GM13976 (cell line): Measurements from ENCODE around the gene MARK4.

Experiments used
- DNase-seq: peaks from one replicate; pipeline ENCODE4 v3.0.0; 2012; ENCODE audit warnings: low spot score
- in situ Hi-C: fragments of 300-500 bp; cut with MboI; formaldehyde crosslinking; loops from one replicate; pipeline ENCODE4 v1.12.0; 2022; ENCODE audit warnings: low sequenced_read_pairs, mixed read lengths, inconsistent platforms; ENCODE audit not compliant: unreplicated experiment
- TF ChIP-seq, protein P1 (sequence below): IDR thresholded peaks from 2 replicates; pipeline ENCODE4 v1.5.1; 2012; ENCODE audit warnings: borderline replicate concordance, mild to moderate bottlenecking; ENCODE audit not compliant: insufficient read depth; ENCODE audit errors: extremely low read depth, missing control alignments, control extremely low read depth

The MARK4 gene

DNA sequence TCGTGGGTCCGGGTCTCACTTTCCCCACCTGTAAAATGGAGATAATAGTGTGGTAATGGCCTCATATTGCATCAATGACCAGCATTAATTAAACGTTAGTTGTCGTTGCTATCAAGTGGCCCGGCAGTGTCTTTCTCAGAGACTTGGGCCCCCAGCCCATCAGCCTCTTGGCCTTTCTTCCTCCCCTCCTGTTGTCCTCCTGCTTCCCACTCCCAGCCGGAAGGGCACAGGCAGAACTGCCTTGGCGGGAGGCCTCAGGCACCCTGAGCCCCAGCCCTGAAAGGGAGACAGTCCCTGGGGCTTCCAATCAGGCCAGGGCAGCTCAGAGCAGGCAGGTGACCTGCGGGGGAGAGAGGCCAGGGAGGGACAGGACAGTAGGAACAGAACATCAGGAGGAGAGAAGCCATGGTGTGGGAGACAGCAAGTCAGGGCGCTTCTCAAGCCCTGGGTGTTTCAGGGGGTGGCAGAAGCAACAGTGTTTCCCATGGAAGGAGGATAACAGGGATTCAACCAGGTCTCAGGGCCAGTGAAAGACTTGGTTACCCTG is 4.6 kb downstream of the MARK4 start:
- no peak for DNase-seq
- in situ Hi-C loops: no loop called here
- TF ChIP-seq, protein P1, sequence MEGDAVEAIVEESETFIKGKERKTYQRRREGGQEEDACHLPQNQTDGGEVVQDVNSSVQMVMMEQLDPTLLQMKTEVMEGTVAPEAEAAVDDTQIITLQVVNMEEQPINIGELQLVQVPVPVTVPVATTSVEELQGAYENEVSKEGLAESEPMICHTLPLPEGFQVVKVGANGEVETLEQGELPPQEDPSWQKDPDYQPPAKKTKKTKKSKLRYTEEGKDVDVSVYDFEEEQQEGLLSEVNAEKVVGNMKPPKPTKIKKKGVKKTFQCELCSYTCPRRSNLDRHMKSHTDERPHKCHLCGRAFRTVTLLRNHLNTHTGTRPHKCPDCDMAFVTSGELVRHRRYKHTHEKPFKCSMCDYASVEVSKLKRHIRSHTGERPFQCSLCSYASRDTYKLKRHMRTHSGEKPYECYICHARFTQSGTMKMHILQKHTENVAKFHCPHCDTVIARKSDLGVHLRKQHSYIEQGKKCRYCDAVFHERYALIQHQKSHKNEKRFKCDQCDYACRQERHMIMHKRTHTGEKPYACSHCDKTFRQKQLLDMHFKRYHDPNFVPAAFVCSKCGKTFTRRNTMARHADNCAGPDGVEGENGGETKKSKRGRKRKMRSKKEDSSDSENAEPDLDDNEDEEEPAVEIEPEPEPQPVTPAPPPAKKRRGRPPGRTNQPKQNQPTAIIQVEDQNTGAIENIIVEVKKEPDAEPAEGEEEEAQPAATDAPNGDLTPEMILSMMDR: no peak

DNA sequence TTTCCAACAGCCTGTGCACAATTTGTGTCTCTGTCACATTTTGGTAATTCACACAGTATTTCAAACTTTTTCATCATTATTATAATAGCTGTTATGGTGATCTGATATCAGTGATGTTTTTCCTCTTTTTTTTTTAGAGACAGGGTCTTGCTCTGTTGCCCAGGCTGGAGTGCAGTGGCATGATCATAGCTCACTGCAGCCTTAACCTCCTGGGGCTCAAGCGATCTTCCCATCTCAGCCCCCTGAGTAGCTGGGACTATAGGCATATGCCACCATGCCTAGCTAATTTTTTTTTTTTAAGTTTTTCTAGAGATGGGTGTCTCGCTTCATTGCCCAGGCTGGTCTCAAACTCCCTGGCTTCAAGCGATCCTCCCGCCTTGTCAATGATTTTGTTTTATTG is 5.8 kb downstream of the MARK4 start:
- TF ChIP-seq, protein P1: no peak
- DNase-seq: no peak
- in situ Hi-C loops: no loop called here

DNA sequence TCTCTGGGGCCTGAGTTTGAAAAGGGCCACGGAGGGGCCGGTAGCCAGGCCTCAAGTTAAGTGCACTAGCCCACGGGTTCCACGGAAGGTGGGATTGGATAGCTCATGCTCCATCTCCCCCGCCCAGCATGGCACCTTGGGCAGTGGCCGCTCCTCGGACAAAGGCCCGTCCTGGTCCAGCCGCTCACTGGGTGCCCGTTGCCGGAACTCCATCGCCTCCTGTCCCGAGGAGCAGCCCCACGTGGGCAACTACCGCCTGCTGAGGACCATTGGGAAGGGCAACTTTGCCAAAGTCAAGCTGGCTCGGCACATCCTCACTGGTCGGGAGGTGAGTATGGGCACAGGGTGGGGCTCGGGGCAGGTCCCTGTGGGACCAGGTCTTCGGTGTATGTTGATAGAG is 7.8 kb downstream of the MARK4 start:
- no peak for DNase-seq
- TF ChIP-seq, protein P1: no peak
- in situ Hi-C loops: no loop called here

DNA sequence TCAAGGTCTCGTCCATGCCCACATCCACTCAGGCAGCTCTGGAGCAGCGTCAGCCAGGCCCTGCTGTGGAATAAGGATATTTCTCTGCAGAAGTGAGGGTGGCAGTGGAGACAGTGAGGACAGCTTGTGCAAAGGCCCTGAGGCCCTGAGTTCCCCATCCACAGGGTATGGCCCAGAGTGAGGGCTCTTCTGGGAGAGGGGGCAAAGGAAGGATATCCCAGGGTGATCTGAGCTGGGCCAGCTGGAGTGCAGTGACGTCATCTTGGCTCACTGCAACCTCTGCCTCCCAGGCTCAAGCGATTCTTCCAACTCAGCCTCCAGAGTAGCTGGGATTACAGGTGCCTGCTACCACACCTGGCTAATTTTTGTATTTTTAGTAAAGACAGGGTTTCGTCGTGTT is 11.5 kb downstream of the MARK4 start:
- in situ Hi-C loops: no loop called here
- TF ChIP-seq, protein P1: no peak
- no peak for DNase-seq

DNA sequence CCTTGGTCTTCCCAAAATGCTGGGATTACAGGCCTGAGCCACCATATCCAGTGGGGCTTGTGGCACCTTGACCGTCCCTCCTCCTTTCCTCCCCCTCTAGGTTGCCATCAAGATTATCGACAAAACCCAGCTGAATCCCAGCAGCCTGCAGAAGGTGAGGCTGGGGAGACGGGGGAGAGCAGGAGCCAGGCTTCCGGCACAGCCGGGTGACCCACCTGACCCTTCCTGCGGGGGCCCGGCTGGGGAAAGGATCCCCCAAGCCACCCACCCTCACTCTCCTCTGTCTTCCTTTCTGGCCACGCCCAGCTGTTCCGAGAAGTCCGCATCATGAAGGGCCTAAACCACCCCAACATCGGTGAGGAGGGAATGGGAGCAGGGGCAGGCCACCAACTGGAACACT is 11.9 kb downstream of the MARK4 start:
- DNase-seq: no peak
- in situ Hi-C loops: no loop called here
- TF ChIP-seq, protein P1: no peak

DNA sequence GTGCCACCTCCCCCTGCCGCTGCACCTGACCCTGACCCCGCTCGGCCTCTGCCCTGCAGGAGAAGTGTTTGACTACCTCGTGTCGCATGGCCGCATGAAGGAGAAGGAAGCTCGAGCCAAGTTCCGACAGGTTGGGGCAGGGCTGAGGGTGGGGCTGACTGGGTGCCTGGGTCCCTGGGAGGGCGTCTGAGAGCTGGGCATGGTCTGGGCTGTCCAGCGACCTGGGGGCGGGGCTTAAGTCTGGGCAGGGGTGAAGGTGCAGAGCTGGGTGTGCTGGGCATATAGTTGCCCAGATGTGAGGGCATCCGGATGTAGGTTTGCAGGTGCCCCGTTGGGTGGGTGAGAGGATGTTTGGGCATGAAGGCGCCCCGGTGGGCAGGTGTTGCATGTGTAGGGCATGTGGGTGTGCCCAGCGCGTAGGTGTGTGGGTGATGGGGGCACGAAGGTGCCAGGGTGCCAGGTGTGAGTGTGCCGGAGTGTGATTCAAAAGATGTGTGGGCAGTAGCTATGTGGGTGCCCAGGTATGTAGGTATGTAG is 13.8 kb downstream of the MARK4 start:
- DNase-seq: no peak
- TF ChIP-seq, protein P1: no peak
- in situ Hi-C loops: no loop called here
